ENCODE measurements around the gene ABITRAM. TPM values are rescaled to one million over a fixed set of nuclear protein-coding genes. Genes with fewer than 3 reads are reported as not detected.
"Not testable (repeated sequence)": the region's sequence is repeated elsewhere in the genome, so short reads cannot be mapped to it uniquely, and the experiment has no call there.

The ABITRAM gene
- total RNA-seq, 1 experiment from 2014 or later: 6.9 TPM

GRCh38 chr9:108910402-108910801 is 23.8 kb upstream of the ABITRAM start:
- Histone ChIP-seq H3K27me3 (replicated peaks) (no peaks in the 10 kb centered on the region), H3K36me3 (peaks cover 26% of the 10 kb centered on the region), H3K27ac (no peak overlapping the region), H3K9me3 (replicated peaks) (no peaks in the 10 kb centered on the region), H3K4me1 (replicated peaks) (no peaks in the 10 kb centered on the region), H3K4me3 (no peak overlapping the region)
- no peak for DNase-seq (ENCODE audit: low read depth in 1 of 2, low spot score in 2 of 2)

GRCh38 chr9:108910914-108911313 is 23.3 kb upstream of the ABITRAM start:
- Histone ChIP-seq H3K27me3 (replicated peaks) (no peaks in the 10 kb centered on the region), H3K4me1 (replicated peaks) (no peaks in the 10 kb centered on the region), H3K36me3 (peaks cover 24% of the 10 kb centered on the region), H3K27ac (no peak overlapping the region), H3K4me3 (no peak overlapping the region), H3K9me3 (replicated peaks) (no peaks in the 10 kb centered on the region)
- DNase-seq (ENCODE audit: low read depth in 1 of 2, low spot score in 2 of 2): no peak

- Histone ChIP-seq H3K36me3 (peaks cover 24% of the 10 kb centered on the region), H3K27ac (no peak overlapping the region)
- DNase-seq (ENCODE audit: low read depth in 1 of 2, low spot score in 2 of 2): no peak
Measured at GRCh38 chr9:108911820-108912219, 22.4 kb upstream of the ABITRAM start.

GRCh38 chr9:108913391-108913790 is 20.8 kb upstream of the ABITRAM start:
- H3K4me3 ChIP-seq: no peak overlapping the region
- no peaks in the 10 kb centered on the region for H3K9me3 ChIP-seq (replicated peaks)
- no peaks in the 10 kb centered on the region for H3K4me1 ChIP-seq (replicated peaks)
- no peak overlapping the region for H3K27ac ChIP-seq
- H3K36me3 ChIP-seq: peaks cover 22% of the 10 kb centered on the region
- no peaks in the 10 kb centered on the region for H3K27me3 ChIP-seq (replicated peaks)
- no peak for DNase-seq (ENCODE audit: low read depth in 1 of 2, low spot score in 2 of 2)

More at GRCh38 chr9:108911820-108912219, 22.4 kb upstream of the ABITRAM start:
- no peaks in the 10 kb centered on the region for H3K4me1 ChIP-seq (replicated peaks)
- H3K27me3 ChIP-seq (replicated peaks): no peaks in the 10 kb centered on the region
- H3K9me3 ChIP-seq (replicated peaks): no peaks in the 10 kb centered on the region
- H3K4me3 ChIP-seq: no peak overlapping the region

GRCh38 chr9:108919517-108919916 is 14.7 kb upstream of the ABITRAM start:
- Histone ChIP-seq H3K4me3 (no peak overlapping the region), H3K9me3 (replicated peaks) (no peaks in the 10 kb centered on the region), H3K27ac (no peak overlapping the region), H3K4me1 (replicated peaks) (no peaks in the 10 kb centered on the region), H3K36me3 (peaks cover 20% of the 10 kb centered on the region), H3K27me3 (replicated peaks) (no peaks in the 10 kb centered on the region)
- no peak for DNase-seq (ENCODE audit: low read depth in 1 of 2, low spot score in 2 of 2)

GRCh38 chr9:108920401-108920800 is 13.8 kb upstream of the ABITRAM start:
- not testable (repeated sequence) for H3K27ac ChIP-seq; DNase-seq (ENCODE audit: low read depth in 1 of 2, low spot score in 2 of 2); H3K4me3 ChIP-seq; H3K27me3 ChIP-seq (replicated peaks); H3K4me1 ChIP-seq (replicated peaks); H3K9me3 ChIP-seq (replicated peaks)
- peaks cover 20% of the 10 kb centered on the region for H3K36me3 ChIP-seq

GRCh38 chr9:108921200-108921599 is 13.0 kb upstream of the ABITRAM start:
- Histone ChIP-seq H3K27ac (no peak overlapping the region), H3K9me3 (replicated peaks) (no peaks in the 10 kb centered on the region), H3K4me3 (no peak overlapping the region), H3K4me1 (replicated peaks) (no peaks in the 10 kb centered on the region), H3K36me3 (peaks cover 22% of the 10 kb centered on the region), H3K27me3 (replicated peaks) (no peaks in the 10 kb centered on the region)
- DNase-seq (ENCODE audit: low read depth in 1 of 2, low spot score in 2 of 2): no peak

GRCh38 chr9:108924466-108924865 is 9.7 kb upstream of the ABITRAM start:
- no peaks in the 10 kb centered on the region for H3K4me1 ChIP-seq (replicated peaks)
- H3K27ac ChIP-seq: no peak overlapping the region
- H3K9me3 ChIP-seq (replicated peaks): no peaks in the 10 kb centered on the region
- DNase-seq (ENCODE audit: low read depth in 1 of 2, low spot score in 2 of 2): no peak
- no peaks in the 10 kb centered on the region for H3K27me3 ChIP-seq (replicated peaks)
- H3K36me3 ChIP-seq: peaks cover 41% of the 10 kb centered on the region
- H3K4me3 ChIP-seq: no peak overlapping the region

GRCh38 chr9:108928386-108928785 is 5.8 kb upstream of the ABITRAM start:
- H3K4me1 ChIP-seq (replicated peaks): peaks cover 7% of the 10 kb centered on the region
- H3K27ac ChIP-seq: no peak overlapping the region
- no peaks in the 10 kb centered on the region for H3K27me3 ChIP-seq (replicated peaks)
- no peak overlapping the region for H3K4me3 ChIP-seq
- peaks cover 39% of the 10 kb centered on the region for H3K36me3 ChIP-seq
- no peak for DNase-seq (ENCODE audit: low read depth in 1 of 2, low spot score in 2 of 2)
- H3K9me3 ChIP-seq (replicated peaks): no peaks in the 10 kb centered on the region

- Histone ChIP-seq H3K4me1 (replicated peaks) (peaks cover 7% of the 10 kb centered on the region), H3K27me3 (replicated peaks) (no peaks in the 10 kb centered on the region), H3K27ac (peak overlapping the region; percentile 52), H3K36me3 (peaks cover 19% of the 10 kb centered on the region), H3K9me3 (replicated peaks) (no peaks in the 10 kb centered on the region), H3K4me3 (peak overlapping the region; percentile 82)
- no peak for DNase-seq (ENCODE audit: low read depth in 1 of 2, low spot score in 2 of 2)
Measured at GRCh38 chr9:108933231-108933717, 926 bp upstream of the ABITRAM start.

GRCh38 chr9:108933718-108934322 is 380 bp upstream of the ABITRAM start, which contains the start of gene ELP1:
Gene ELP1, minus strand, starts transcription at chr9:108934124. Its CDS starts 2,978 bp downstream, at chr9:108931146.
- peaks cover 7% of the 10 kb centered on the region for H3K4me1 ChIP-seq (replicated peaks)
- peak; percentile 85 to 93 for DNase-seq (ENCODE audit: low read depth in 1 of 2, low spot score in 2 of 2)
- H3K9me3 ChIP-seq (replicated peaks): no peaks in the 10 kb centered on the region
- H3K36me3 ChIP-seq: peaks cover 14% of the 10 kb centered on the region
- peak within 1 kb of the TSS; percentile 52 for H3K27ac ChIP-seq
- H3K4me3 ChIP-seq: peak within 1 kb of the TSS; percentile 82
- no peaks in the 10 kb centered on the region for H3K27me3 ChIP-seq (replicated peaks)

- H3K36me3 ChIP-seq: peaks cover 33% of the 10 kb centered on the region
- no peaks in the 10 kb centered on the region for H3K27me3 ChIP-seq (replicated peaks)
- no peak overlapping the region for H3K27ac ChIP-seq
- H3K9me3 ChIP-seq (replicated peaks): no peaks in the 10 kb centered on the region
- H3K4me3 ChIP-seq: no peak overlapping the region
- H3K4me1 ChIP-seq (replicated peaks): peaks cover 6% of the 10 kb centered on the region
- DNase-seq (ENCODE audit: low read depth in 1 of 2, low spot score in 2 of 2): no peak
Measured at GRCh38 chr9:108937561-108938305, 3.5 kb downstream of the ABITRAM start.

- Histone ChIP-seq H3K9me3 (replicated peaks) (no peaks in the 10 kb centered on the region), H3K36me3 (peaks cover 46% of the 10 kb centered on the region), H3K4me3 (no peak overlapping the region), H3K4me1 (replicated peaks) (no peaks in the 10 kb centered on the region), H3K27ac (no peak overlapping the region), H3K27me3 (replicated peaks) (no peaks in the 10 kb centered on the region)
- no peak for DNase-seq (ENCODE audit: low read depth in 1 of 2, low spot score in 2 of 2)
Measured at GRCh38 chr9:108939975-108940374, 5.8 kb downstream of the ABITRAM start.

GRCh38 chr9:108950168-108950567 is 16.0 kb downstream of the ABITRAM start:
- H3K4me1 ChIP-seq (replicated peaks): no peaks in the 10 kb centered on the region
- H3K36me3 ChIP-seq: peaks cover 30% of the 10 kb centered on the region
- H3K4me3 ChIP-seq: no peak overlapping the region
- H3K27me3 ChIP-seq (replicated peaks): no peaks in the 10 kb centered on the region
- H3K9me3 ChIP-seq (replicated peaks): no peaks in the 10 kb centered on the region
- H3K27ac ChIP-seq: no peak overlapping the region
- no peak for DNase-seq (ENCODE audit: low read depth in 1 of 2, low spot score in 2 of 2)

Data from SJSA1 (cell line).